Esophagus muscularis mucosa (tissue), 4 donors: ENCODE data around the gene ARHGAP30. TPM values are rescaled to one million over a fixed set of nuclear protein-coding genes. Genes with fewer than 3 reads are reported as not detected.

Experiments used
- DNase-seq: peaks from one replicate; pipeline ENCODE4 v3.0.0-alpha.2; 2017; ENCODE audit errors: extremely low spot score
- H3K27ac ChIP-seq, 4 donors: fragments of 200-600 bp; sonication (generic); replicated peaks in 1 of 4; 1 replicate in 3 of 4; 2 replicates in 1 of 4; pipeline ENCODE4 v1.5.1; 2016 to 2019; ENCODE audit warnings: mild to moderate bottlenecking in 1 of 4
- H3K27me3 ChIP-seq, 4 donors: fragments of 200-600 bp; sonication (generic); one replicate each; pipeline versions ENCODE4 v1.5.1 to v1.6.0; 2016 to 2019
- H3K36me3 ChIP-seq, 4 donors: fragments of 200-600 bp; sonication (generic); one replicate each; pipeline ENCODE4 v1.5.1; 2016 to 2019
- H3K4me1 ChIP-seq, 4 donors: fragments of 200-600 bp; sonication (generic); one replicate each; pipeline ENCODE4 v1.5.1; 2016 to 2019
- H3K4me3 ChIP-seq, 4 donors: fragments of 200-600 bp; sonication (generic); 1 replicate in 2 of 4; 2 replicates in 2 of 4; pipeline ENCODE4 v1.5.1; 2016 to 2019; ENCODE audit warnings: mild to moderate bottlenecking in 4 of 4, moderate library complexity in 1 of 4
- H3K9me3 ChIP-seq, 4 donors: fragments of 200-600 bp; sonication (generic); 1 replicate in 3 of 4; 2 replicates in 1 of 4; pipeline ENCODE4 v1.5.1; 2016 to 2019
- EP300 ChIP-seq: sonication (generic); formaldehyde crosslinking; IDR thresholded peaks from one replicate; pipeline ENCODE4 v1.6.1; 2017; ENCODE audit warnings: antibody characterized with exemption
- POLR2A ChIP-seq: fragments of 450-650 bp; IDR thresholded peaks from one replicate; pipeline ENCODE4 v1.6.1; 2017; ENCODE audit warnings: antibody characterized with exemption, moderate library complexity, mild to moderate bottlenecking, low read depth
- POLR2AphosphoS5 ChIP-seq, 2 donors: sonication (generic); formaldehyde crosslinking; IDR thresholded peaks; one replicate each; pipeline ENCODE4 v1.6.1; 2017; ENCODE audit warnings: antibody characterized with exemption in 2 of 2
- WGBS: methylation state at CpG from one replicate; pipeline ENCODE4 v1.1.5; 2018; 5-methylcytosine and 5-hydroxymethylcytosine counted together
- intact Hi-C: fragments of 100-400 bp; cut with DNase I; formaldehyde crosslinking; loops from one replicate; pipeline ENCODE4 v1.15.1; 2023
- small RNA-seq, 3 donors: library from RNA; depleted of rRNA; stranded (forward); fragments of <200 nt; gene quantifications; one replicate each; pipeline ENCODE3, GENCODE V24; 2016
- total RNA-seq, 4 donors: library from RNA; depleted of rRNA; stranded (reverse); fragments of >200 nt; gene quantifications; one replicate each; pipeline versions ENCODE4 v1.1.0 to v1.2.1, GENCODE V29; 2016
- TF ChIP-seq, protein P1 (sequence below), 3 experiments: fragments of 200-600 bp in 2 of 3; fragments of 450-650 bp in 1 of 3; sonication (generic) in 2 of 3; IDR thresholded peaks; one replicate each; pipeline ENCODE4 v1.5.1; 2017 to 2019; ENCODE audit warnings: antibody characterized with exemption in 3 of 3, mild to moderate bottlenecking in 2 of 3, moderate library complexity in 1 of 3

ARHGAP30 gene
- total RNA-seq, 4 donors from 2014 or later = 4.6 to 14.1 (median 6.9) TPM

DNA sequence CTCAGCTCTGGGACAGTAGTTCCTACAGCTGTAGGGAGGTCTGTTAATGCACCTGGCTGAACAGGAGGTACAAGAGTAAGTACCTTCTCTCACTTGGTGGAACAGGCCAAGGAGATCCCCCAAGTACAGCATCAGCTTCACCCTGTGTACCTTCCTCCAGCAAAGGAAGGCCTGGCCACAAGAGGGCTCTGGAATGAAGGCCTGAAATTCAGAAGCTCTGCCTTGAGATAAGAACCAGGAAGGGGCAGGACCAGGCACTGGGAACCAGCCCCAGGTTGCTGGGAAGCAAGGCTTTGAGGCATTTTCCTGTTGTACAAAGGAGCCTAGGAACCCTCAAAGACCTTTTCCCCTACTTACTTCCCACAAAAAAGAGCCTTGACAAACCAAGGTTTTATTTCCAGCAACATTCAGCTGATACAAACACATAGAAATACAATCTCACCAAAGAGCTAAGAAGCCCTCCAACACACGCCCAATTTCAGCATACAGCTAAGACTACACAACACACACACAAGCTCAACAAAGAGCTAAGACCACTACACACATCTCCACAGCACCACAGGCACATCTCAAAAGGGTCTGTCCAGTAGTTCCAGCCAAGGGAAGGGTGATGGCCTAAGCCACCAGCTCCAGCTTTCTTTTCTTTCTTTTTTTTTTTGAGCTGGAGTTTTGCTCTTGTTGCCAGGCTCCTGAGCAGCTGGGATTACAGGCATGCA lies 72.2 kb downstream of the ARHGAP30 start:
- peaks cover 0 to 10% (median 0%) of the 10 kb centered on the region in 4 donors for H3K4me1 ChIP-seq
- WGBS = 88% methylated on average over 1 of the region's 1 CpG
- H3K36me3 ChIP-seq = peaks cover 0 to 28% (median 21%) of the 10 kb centered on the region in 4 donors
- no peaks in the 10 kb centered on the region for H3K27me3 ChIP-seq
- H3K27ac ChIP-seq = peak overlapping the region in 3 of 4 donors; percentile 5 to 58 (median 48)
- no peak for DNase-seq
- H3K9me3 ChIP-seq = no peaks in the 10 kb centered on the region
- TF ChIP-seq EP300 = no peak
- no peak for TF ChIP-seq POLR2A
- peak in 1 of 2 donors; percentile 63 for TF ChIP-seq POLR2AphosphoS5 (IDR thresholded peaks at IDR 0.05)
- TF ChIP-seq, protein P1, sequence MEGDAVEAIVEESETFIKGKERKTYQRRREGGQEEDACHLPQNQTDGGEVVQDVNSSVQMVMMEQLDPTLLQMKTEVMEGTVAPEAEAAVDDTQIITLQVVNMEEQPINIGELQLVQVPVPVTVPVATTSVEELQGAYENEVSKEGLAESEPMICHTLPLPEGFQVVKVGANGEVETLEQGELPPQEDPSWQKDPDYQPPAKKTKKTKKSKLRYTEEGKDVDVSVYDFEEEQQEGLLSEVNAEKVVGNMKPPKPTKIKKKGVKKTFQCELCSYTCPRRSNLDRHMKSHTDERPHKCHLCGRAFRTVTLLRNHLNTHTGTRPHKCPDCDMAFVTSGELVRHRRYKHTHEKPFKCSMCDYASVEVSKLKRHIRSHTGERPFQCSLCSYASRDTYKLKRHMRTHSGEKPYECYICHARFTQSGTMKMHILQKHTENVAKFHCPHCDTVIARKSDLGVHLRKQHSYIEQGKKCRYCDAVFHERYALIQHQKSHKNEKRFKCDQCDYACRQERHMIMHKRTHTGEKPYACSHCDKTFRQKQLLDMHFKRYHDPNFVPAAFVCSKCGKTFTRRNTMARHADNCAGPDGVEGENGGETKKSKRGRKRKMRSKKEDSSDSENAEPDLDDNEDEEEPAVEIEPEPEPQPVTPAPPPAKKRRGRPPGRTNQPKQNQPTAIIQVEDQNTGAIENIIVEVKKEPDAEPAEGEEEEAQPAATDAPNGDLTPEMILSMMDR (IDR thresholded peaks at IDR 0.05) = peak; percentile 24 to 54 (median 25)
- H3K4me3 ChIP-seq = no peak overlapping the region
- intact Hi-C loops = loop anchor here (5.0 kb wide), 1 partner anchor 100 kb away; the partner anchor contains the start of gene KLHDC9

Small RNAs within 50 kb of the gene (small RNA-seq; reads per million reads assigned to genes)
- gene AL591806.2 = 0 reads per million in 3 donors

Other genes with a start within 250 kb of the ARHGAP30 start
- gene CD244, start 207.0 kb downstream of the ARHGAP30 start, total RNA-seq = under 1 TPM in 3 of 4 donors, not detected in 1; 0.13 to 0.83 (median 0.34) TPM
- gene ITLN1, start 184.7 kb downstream of the ARHGAP30 start, total RNA-seq = 1 to 10 TPM in 1 of 4 donors, under 1 TPM in 1, not detected in 2; 0.66 to 2.2 TPM
- not detected for gene ITLN2, start 115.1 kb downstream of the ARHGAP30 start, total RNA-seq
- 10 to 100 TPM in 3 of 4 donors, 1 to 10 TPM in 1; 9.1 to 17.7 (median 14.9) TPM for gene F11R, start 48.7 kb downstream of the ARHGAP30 start, total RNA-seq
- gene TSTD1, start 30.9 kb downstream of the ARHGAP30 start, total RNA-seq = 10 to 100 TPM; 19.0 to 46.5 (median 29.4) TPM
- gene USF1, start 23.9 kb downstream of the ARHGAP30 start, total RNA-seq = 10 to 100 TPM; 36.5 to 54.2 (median 48.7) TPM
- not detected for gene NECTIN4, start 19.7 kb upstream of the ARHGAP30 start, total RNA-seq
- gene KLHDC9, start 28.5 kb upstream of the ARHGAP30 start, total RNA-seq = 1 to 10 TPM; 5.1 to 8.3 (median 7.6) TPM
- 10 to 100 TPM; 19.5 to 52.0 (median 40.5) TPM for gene PFDN2, start 48.1 kb upstream of the ARHGAP30 start, total RNA-seq
- 10 to 100 TPM; 32.8 to 35.6 (median 34.8) TPM for gene NIT1, start 48.2 kb upstream of the ARHGAP30 start, total RNA-seq
- gene DEDD, start 62.8 kb upstream of the ARHGAP30 start, total RNA-seq = 10 to 100 TPM; 37.0 to 82.5 (median 47.7) TPM
- gene UFC1, start 84.1 kb upstream of the ARHGAP30 start, total RNA-seq = 10 to 100 TPM; 62.8 to 86.1 (median 71.6) TPM
- gene USP21, start 89.6 kb upstream of the ARHGAP30 start, total RNA-seq = 10 to 100 TPM; 13.3 to 25.3 (median 16.3) TPM
- 10 to 100 TPM; 12.8 to 22.1 (median 15.8) TPM for gene PPOX, start 96.5 kb upstream of the ARHGAP30 start, total RNA-seq
- gene B4GALT3, start 107.6 kb upstream of the ARHGAP30 start, total RNA-seq = 10 to 100 TPM; 14.1 to 26.5 (median 21.8) TPM
- gene ADAMTS4, start 129.2 kb upstream of the ARHGAP30 start, total RNA-seq = 100 to 1,000 TPM in 1 of 4 donors, 10 to 100 TPM in 1, 1 to 10 TPM in 2; 2.5 to 126 (median 12.0) TPM
- 100 to 1,000 TPM in 3 of 4 donors, 10 to 100 TPM in 1; 68.5 to 131 (median 122) TPM for gene NDUFS2, start 132.5 kb upstream of the ARHGAP30 start, total RNA-seq
- gene FCER1G, start 145.4 kb upstream of the ARHGAP30 start, total RNA-seq = 100 to 1,000 TPM in 1 of 4 donors, 10 to 100 TPM in 3; 32.8 to 145 (median 47.4) TPM
- not detected for gene APOA2, start 153.7 kb upstream of the ARHGAP30 start, total RNA-seq
- 10 to 100 TPM in 3 of 4 donors, 1 to 10 TPM in 1; 9.1 to 24.1 (median 16.3) TPM for gene TOMM40L, start 156.2 kb upstream of the ARHGAP30 start, total RNA-seq
- not detected for gene NR1I3, start 168.3 kb upstream of the ARHGAP30 start, total RNA-seq
- gene PCP4L1, start 188.9 kb upstream of the ARHGAP30 start, total RNA-seq = 10 to 100 TPM in 1 of 4 donors, 1 to 10 TPM in 3; 3.3 to 12.7 (median 6.7) TPM
- 10 to 100 TPM in 3 of 4 donors, 1 to 10 TPM in 1; 7.5 to 18.4 (median 17.6) TPM for gene MPZ, start 240.1 kb upstream of the ARHGAP30 start, total RNA-seq
- gene SDHC, start 244.5 kb upstream of the ARHGAP30 start, total RNA-seq = 10 to 100 TPM; 18.7 to 64.8 (median 30.1) TPM